Stimulated activated CD4-positive, alpha-beta T cell treated with anti-CD3 and anti-CD28 coated beads, Interleukin-15, amount 100 ng/mL, for 48 hours (primary cell): ENCODE measurements around the gene SUV39H1.
"Not testable (repeated sequence)": the region's sequence is repeated elsewhere in the genome, so short reads cannot be mapped to it uniquely, and the experiment has no call there.

Source experiments
- DNase-seq, 2 donors: peaks; one replicate each; pipeline ENCODE4 v3.0.0-alpha.2; 2020; ENCODE audit warnings: low read depth in 2 of 2

Gene SUV39H1, protein sequence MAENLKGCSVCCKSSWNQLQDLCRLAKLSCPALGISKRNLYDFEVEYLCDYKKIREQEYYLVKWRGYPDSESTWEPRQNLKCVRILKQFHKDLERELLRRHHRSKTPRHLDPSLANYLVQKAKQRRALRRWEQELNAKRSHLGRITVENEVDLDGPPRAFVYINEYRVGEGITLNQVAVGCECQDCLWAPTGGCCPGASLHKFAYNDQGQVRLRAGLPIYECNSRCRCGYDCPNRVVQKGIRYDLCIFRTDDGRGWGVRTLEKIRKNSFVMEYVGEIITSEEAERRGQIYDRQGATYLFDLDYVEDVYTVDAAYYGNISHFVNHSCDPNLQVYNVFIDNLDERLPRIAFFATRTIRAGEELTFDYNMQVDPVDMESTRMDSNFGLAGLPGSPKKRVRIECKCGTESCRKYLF

DNA sequence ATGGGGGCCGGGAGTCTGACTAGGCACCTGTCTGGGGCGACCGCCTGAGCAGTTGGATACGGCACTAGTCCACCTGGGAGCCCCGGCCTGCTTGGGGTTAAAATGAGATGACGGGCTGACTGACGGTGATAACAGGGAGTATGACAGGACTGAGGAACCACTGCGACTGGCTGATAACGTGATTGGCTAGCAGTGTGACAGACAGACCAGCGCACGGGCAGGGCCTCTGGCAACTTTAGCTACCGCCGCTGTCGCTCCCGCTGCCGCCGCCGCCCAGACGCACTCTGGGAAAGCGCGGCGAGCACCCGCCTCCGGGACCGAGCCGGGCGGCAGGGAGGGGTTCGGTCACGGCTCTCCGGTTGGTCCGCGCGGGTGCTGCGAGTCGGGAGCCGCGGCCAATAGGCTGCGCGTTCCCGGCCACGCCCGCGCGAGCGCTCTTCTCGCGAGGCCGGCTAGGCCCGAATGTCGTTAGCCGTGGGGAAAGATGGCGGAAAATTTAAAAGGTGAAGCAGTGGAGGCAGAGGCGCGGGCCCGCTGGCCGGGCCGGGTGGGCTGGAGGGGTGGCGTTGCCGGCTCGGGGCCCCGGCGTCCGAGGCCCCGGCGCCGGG, at the start of gene SUV39H1:
Gene SUV39H1 (plus strand): TSS at position 434 of the 608 bp plus-strand sequence. CDS start 51 bp downstream, at position 485.
- peak; percentile 73 to 79 for DNase-seq

GRCh38 chrX:48648336-48648751, 48.2 kb upstream of the SUV39H1 start:
- DNase-seq: peak in 1 of 2 donors; percentile 17

DNA sequence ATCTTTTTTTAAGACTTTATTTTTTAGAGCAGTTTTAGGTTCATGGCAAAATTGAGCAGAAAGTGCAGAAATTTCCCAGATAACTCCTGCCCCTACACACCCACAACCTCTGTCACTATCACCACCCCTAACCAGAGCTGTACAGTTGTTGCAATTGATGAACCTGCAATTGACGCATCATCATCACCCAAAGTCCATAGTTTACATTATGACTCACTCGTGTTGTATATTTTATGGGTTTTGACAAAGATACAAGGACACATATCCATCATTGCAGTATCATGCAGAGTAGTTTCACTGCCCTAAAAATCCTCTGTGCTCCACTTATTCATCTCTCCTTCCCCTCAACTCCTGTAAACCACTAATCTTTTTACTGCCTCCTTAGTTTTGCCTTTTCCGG, 47.4 kb upstream of the SUV39H1 start:
- DNase-seq: no peak

DNA sequence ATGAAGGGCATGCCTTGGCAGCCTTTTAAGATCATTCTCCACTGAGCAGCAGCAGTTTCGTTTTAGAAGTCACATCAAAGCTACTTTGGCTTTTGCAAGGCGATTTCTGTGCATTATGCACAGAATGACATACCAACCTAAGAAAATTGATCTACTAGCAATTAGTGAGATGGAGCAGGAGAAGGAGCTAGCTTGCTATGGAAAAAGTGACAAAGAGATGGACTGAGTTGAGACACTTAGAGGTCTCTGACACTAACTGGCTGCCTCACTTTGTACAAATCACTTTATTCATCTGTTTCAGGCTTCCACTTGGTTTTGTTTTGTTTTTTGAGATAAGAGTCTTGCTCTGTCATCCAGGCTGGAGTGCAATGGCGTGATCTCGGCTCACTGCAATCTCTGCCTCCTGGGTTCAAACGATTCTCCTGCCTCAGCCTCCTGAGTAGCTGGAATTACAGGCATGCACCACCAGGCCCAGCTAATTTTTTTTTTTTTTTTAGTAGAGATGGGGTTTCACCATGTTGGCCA, 44.4 kb upstream of the SUV39H1 start:
- DNase-seq: not testable (repeated sequence)

GRCh38 chrX:48654746-48655145, 41.8 kb upstream of the SUV39H1 start:
- not testable (repeated sequence) for DNase-seq

DNA sequence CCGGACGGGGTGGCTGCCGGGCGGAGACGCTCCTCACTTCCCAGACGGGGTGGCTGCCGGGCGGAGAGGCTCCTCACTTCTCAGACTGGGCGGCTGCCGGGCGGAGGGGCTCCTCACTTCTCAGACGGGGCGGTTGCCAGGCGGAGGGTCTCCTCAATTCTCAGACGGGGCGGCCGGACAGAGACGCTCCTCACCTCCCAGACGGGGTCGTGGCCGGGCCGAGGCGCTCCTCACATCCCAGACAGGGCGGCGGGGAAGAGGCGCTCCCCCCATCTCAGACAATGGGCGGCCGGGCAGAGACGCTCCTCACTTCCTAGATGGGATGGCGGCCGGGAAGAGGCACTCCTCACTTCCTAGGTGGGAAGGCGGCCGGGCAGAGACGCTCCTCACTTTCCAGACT, 36.8 kb upstream of the SUV39H1 start:
- not testable (repeated sequence) for DNase-seq

DNA sequence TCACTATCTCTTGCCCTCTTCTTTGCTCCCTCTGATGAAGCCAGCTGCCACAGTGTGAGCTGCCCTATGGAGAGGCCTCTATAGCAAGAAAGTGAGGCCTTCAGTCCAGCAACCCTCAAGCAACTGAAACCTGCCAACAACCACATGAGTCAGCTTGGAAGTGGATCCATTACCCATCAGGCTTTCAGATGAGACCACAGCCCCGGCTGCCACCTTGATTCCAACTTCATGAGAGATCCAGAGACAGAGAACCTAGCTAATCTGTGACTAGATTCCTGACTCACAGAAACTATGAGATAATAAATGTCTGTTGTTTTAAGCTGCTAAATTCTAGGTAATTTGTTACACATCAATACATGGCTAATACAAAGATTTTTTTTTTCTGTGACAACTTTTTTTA, 33.3 kb upstream of the SUV39H1 start:
- DNase-seq: peak in 1 of 2 donors; percentile 16

GRCh38 chrX:48664156-48664555, 32.4 kb upstream of the SUV39H1 start:
- DNase-seq: no peak

- no peak for DNase-seq
Measured at GRCh38 chrX:48665991-48666390, 30.5 kb upstream of the SUV39H1 start.

DNA sequence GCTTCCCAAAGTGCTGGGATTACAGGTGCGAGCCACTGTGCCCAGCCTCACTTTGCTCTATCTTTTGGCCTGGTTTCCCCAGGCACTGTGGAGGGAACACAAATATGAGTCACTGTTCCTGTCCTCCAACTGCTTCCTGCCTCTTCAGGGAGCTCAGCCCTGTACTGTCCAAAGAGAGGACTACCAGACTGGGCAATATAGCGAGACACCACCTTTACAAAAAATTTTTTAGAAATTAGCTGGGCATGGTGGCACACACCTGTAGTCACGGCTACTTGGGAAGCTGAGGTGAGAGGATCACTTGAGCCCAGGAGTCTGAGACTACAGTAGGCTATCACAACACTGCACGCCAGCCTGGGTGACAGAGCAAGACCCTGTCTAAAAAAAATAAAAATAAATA, 29.9 kb upstream of the SUV39H1 start:
- DNase-seq: no peak

- no peak for DNase-seq
Measured at GRCh38 chrX:48667509-48667908, 29.0 kb upstream of the SUV39H1 start.

- DNase-seq: not testable (repeated sequence)
Measured at GRCh38 chrX:48668187-48668586, 28.3 kb upstream of the SUV39H1 start.

DNA sequence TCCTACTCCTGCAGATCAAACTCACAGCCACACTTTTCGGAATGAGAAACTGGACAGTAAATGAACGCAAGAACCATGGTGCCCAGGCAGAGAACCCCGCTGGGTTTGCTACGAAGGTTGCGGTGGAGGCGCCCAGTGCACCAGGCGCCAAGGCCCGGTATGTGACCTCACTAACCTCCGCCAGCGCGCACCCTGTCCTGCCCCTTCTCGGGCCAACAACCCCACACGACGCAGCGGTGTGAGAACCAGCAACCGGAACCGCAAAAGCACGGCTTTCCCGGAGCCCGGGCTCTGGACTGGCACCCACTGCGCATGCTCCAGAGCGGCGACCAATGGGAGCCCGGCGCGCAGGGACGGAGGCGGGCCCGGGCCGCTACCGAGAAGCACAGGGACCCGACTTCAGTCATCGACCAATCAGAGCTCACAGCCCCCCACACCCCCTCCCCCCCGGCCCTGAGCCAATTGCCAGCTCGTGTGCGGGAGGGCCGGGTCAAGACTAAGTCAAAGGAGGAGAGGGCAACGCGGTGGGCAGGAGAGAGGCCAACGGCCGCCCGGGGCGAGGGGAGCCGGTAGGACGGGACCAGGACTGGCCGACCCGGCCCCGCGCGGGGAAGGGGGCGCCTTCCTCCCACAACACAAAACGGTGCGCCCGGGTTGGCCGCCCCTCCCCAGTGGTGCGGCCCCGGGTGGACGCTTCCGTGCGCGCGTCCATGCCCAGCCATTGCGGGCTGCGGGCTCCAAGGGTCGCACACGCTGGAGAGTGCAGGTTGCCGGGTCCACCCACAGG, 20.2 kb upstream of the SUV39H1 start:
- peak; percentile 77 to 80 for DNase-seq

GRCh38 chrX:48676893-48677270, 19.7 kb upstream of the SUV39H1 start:
- DNase-seq: no peak

DNA sequence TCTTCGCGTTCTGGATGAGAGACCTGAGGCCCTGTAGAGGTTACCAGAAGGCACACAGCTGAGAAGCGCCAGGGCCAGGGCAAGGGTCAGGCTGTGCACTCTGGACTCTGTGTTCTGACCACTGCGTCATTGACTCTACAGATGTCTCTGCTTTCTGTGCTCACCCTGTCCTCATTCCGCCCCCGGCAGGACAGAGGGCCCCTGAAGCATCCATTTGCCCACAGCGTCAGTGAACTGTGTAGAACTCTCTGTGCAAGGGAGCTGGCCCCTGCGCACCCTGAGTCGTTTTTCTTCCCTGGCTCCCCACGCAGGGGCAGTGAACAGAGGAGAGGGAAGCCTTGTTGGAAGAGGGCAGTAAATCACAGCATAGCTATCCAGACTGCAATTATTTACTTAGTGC, 19.0 kb upstream of the SUV39H1 start:
- no peak for DNase-seq

- DNase-seq: peak in 1 of 2 donors; percentile 33
Measured at GRCh38 chrX:48680467-48680866, 16.1 kb upstream of the SUV39H1 start.

DNA sequence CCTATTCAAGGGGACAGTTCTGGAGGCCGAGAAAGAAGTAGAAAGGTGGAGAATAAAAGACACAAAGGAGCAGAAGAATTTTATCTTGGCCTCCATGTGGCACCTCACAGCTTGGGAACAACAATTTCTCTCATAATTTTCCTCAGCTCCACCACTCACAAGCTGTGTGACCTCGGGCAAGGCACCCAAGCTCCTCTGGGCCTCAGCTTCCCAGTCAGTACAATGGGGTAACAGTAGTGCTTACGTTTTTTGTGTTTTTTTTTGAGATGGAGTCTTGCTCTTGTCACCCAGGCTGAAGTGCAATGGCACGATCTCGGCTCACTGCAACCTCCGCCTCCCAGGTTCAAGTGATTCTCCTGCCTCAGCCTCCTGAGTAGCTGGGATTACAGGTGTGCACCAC, 15.6 kb upstream of the SUV39H1 start:
- DNase-seq: not testable (repeated sequence)

DNA sequence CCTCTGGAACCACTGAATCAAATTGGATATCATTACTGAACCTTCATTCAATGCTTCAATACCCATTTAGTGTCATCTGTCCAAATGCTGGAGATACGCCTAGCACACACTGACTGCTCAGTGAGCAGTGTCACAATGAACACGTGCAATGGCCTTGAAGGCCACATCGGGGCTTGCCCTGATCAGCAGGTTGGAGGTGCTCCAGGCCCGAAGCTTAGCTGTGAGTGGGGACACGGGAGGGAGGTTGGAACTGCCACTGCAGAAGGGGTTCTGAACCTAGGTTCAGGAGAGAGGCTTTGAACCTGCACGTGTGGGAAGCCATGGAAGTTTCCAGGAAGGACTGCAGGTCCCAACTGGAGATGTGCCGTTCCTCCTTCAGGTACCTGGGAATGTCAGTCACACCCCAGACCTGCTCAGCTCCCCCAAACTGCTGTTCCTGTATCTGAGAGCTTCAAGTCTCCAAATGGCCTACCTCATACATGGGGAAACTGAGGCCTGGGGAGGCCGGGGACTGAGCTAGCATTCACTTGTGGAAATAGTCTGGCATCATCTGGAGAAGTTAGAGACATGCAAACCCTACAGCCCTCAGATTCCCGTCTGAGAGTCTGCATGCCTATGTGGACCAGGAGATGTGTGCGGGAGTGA, 14.9 kb upstream of the SUV39H1 start:
- DNase-seq: no peak

GRCh38 chrX:48682795-48683194, 13.7 kb upstream of the SUV39H1 start:
- not testable (repeated sequence) for DNase-seq

DNA sequence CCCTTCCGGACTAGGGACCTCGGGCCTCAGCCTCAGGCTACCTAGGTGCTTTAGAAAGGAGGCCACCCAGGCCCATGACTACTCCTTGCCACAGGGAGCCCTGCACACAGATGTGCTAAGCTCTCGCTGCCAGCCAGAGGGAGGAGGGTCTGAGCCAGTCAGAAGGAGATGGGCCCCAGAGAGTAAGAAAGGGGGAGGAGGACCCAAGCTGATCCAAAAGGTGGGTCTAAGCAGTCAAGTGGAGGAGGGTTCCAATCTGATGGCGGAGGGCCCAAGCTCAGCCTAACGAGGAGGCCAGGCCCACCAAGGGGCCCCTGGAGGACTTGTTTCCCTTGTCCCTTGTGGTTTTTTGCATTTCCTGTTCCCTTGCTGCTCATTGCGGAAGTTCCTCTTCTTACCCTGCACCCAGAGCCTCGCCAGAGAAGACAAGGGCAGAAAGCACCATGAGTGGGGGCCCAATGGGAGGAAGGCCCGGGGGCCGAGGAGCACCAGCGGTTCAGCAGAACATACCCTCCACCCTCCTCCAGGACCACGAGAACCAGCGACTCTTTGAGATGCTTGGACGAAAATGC, 13.0 kb upstream of the SUV39H1 start, which contains the start of gene WAS:
Gene WAS (plus strand): TSS at position 389 of the 572 bp plus-strand sequence. CDS start 55 bp downstream, at position 444.
- DNase-seq: peak; percentile 31 to 36

DNA sequence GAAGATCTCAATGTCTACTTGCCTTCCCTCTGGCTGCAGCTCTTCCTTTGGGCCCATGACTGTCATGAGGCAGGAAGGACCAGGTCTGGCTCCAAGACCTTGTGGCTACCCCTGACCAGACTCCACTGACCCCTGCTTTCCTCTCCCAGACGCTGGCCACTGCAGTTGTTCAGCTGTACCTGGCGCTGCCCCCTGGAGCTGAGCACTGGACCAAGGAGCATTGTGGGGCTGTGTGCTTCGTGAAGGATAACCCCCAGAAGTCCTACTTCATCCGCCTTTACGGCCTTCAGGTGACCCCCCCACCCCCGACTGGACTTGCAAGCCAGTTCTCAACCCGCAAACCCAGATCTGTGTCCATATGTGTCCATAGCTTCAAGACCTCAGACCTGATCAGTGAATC, 12.4 kb upstream of the SUV39H1 start:
- DNase-seq: no peak
